ENCODE results near the gene TTLL8.

Gene TTLL8

DNA sequence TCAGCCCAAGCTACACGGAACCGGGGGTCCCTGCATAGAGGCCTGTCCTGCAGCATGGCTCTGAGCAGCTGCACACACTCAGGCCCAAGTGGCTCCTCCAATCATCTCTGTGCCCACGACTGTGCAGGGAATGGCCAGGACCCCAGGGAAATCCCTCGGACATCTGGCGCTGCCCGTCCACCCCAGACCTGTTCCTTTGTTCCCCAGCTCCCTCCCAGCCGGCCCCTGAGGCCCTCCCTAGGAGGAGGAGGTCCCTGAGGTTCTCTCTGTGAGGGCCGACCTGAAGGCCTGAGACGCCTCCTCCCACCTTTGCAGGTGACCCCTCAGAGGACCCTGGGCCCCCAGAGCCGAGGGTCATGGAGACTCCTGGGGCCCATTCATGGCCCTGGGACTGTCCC lies 26.0 kb upstream of the TTLL8 start:
- no peak overlapping the region for H3K4me3 ChIP-seq (ENCODE audit: low read depth, low read length)
- TF ChIP-seq HOXD13 (CRISPR knock-in tag; IDR thresholded peaks at IDR 0.05; ENCODE audit: borderline replicate concordance), result no peak
- TF ChIP-seq ZNF426 (tag by site-specific recombination; IDR thresholded peaks at IDR 0.05), result no peak
- no peaks in the 10 kb centered on the region for H3K9me3 ChIP-seq (ENCODE audit: control insufficient read depth, insufficient read depth, low read depth, low read length)
- H3K4me1 ChIP-seq (ENCODE audit: control insufficient read depth, insufficient read depth, low read length), result no peaks in the 10 kb centered on the region
- no peak overlapping the region for H3K27ac ChIP-seq (ENCODE audit: extremely low read depth, low read depth, low read length)
- H3K36me3 ChIP-seq (ENCODE audit: control insufficient read depth in 2 of 2, insufficient read depth in 1 of 2, low read length in 2 of 2), result no peaks in the 10 kb centered on the region
- ChIA-PET POLR2A (no interaction called here), CTCF (interaction anchor here (0.6 kb wide), 1 partner anchor 12 kb away, joined by 3 read pairs; no protein-coding TSS in a partner anchor)

DNA sequence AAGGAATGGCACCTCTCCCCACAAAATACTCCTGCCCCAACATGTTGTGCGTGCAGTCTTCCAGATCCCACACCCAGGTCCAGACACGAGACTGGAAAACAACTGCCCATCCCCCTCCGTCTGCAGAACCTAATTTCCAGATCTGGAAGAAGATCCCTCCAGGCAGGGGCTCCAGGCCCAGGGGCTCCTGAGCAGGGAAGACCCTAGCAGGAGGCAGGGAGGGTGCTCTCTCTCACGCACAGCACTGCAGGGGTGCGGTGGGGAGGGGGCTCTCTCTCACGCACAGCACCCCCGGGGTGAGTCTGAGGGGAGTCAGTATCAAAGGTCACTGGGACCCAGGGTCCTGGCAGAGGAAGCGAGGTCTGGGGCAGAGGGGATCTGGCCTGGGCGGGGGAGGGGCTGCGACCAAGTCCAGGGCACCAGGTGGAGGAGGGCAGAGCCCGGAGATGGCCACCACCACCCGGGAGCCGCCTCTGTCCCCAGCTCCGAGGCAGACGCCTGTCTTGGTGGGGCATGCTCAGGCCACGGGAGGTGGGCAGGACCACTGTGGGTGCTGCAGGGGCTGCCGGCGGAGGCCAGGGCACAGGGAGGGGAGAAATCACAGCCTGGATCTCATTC lies 25.5 kb upstream of the TTLL8 start:
- CTCF ChIA-PET, result interaction anchor here (0.5 to 0.6 kb wide), 2 partner anchors 9 to 13 kb away, joined by 3 read pairs; no protein-coding TSS in a partner anchor
- no peaks in the 10 kb centered on the region for H3K36me3 ChIP-seq (ENCODE audit: control insufficient read depth in 2 of 2, insufficient read depth in 1 of 2, low read length in 2 of 2)
- TF ChIP-seq ZNF37A (tag by site-specific recombination; IDR thresholded peaks at IDR 0.05) (no peak), ZNF600 (tag by site-specific recombination; IDR thresholded peaks at IDR 0.05) (no peak), ZFP3 (tag by site-specific recombination; IDR thresholded peaks at IDR 0.05; ENCODE audit: low read depth) (no peak), ZIC2 (tag by site-specific recombination; IDR thresholded peaks at IDR 0.05) (peak; percentile 24; the same call in 1 of the 2 replicates)
- TF ChIP-seq, protein P1, sequence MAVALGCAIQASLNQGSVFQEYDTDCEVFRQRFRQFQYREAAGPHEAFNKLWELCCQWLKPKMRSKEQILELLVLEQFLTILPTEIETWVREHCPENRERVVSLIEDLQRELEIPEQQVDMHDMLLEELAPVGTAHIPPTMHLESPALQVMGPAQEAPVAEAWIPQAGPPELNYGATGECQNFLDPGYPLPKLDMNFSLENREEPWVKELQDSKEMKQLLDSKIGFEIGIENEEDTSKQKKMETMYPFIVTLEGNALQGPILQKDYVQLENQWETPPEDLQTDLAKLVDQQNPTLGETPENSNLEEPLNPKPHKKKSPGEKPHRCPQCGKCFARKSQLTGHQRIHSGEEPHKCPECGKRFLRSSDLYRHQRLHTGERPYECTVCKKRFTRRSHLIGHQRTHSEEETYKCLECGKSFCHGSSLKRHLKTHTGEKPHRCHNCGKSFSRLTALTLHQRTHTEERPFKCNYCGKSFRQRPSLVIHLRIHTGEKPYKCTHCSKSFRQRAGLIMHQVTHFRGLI (tag by site-specific recombination; IDR thresholded peaks at IDR 0.05), result no peak
- H3K27ac ChIP-seq (ENCODE audit: extremely low read depth, low read depth, low read length), result no peak overlapping the region
- POLR2A ChIA-PET, result no interaction called here
- H3K9me3 ChIP-seq (ENCODE audit: control insufficient read depth, insufficient read depth, low read depth, low read length), result no peaks in the 10 kb centered on the region
- no peaks in the 10 kb centered on the region for H3K4me1 ChIP-seq (ENCODE audit: control insufficient read depth, insufficient read depth, low read length)
- H3K4me3 ChIP-seq (ENCODE audit: low read depth, low read length), result no peak overlapping the region

DNA sequence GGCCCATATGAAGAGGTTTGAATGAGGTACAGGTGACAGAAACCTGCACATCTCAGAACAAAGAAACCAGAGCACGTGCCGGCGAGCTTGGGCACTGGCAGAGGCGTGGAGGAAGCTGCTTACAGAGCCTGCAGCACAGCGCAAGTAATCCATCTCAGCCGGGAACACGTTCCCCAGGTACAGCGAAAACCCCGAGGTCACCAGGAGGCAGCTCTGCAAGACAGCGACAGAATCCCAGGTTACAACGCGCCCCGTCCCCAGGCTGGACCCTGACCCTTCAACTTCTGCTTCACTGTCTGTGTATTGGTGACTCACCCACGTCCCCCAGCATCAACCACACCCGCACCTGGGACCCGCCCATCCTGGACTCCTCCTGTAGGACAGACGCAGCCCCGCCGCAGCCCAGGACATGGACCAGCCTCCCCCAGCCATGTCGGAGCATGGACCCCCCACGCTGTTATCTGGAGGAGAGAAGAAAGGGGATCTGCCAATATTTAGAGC lies 24.9 kb upstream of the TTLL8 start:
- Histone ChIP-seq H3K36me3 (ENCODE audit: control insufficient read depth in 2 of 2, insufficient read depth in 1 of 2, low read length in 2 of 2) (no peaks in the 10 kb centered on the region), H3K27ac (ENCODE audit: extremely low read depth, low read depth, low read length) (no peak overlapping the region), H3K9me3 (ENCODE audit: control insufficient read depth, insufficient read depth, low read depth, low read length) (no peaks in the 10 kb centered on the region), H3K4me3 (ENCODE audit: low read depth, low read length) (no peak overlapping the region), H3K4me1 (ENCODE audit: control insufficient read depth, insufficient read depth, low read length) (no peaks in the 10 kb centered on the region)
- ChIA-PET CTCF (interaction anchor here (0.5 kb wide), 1 partner anchor 10 kb away, joined by 3 read pairs; no protein-coding TSS in a partner anchor), POLR2A (no interaction called here)
- no peak for TF ChIP-seq ZNF629 (tag by site-specific recombination; IDR thresholded peaks at IDR 0.05)
- no peak for TF ChIP-seq ZNF2 (tag by site-specific recombination; IDR thresholded peaks at IDR 0.05)
- TF ChIP-seq KLF1 (tag by site-specific recombination; IDR thresholded peaks at IDR 0.05), result peak; percentile 64

DNA sequence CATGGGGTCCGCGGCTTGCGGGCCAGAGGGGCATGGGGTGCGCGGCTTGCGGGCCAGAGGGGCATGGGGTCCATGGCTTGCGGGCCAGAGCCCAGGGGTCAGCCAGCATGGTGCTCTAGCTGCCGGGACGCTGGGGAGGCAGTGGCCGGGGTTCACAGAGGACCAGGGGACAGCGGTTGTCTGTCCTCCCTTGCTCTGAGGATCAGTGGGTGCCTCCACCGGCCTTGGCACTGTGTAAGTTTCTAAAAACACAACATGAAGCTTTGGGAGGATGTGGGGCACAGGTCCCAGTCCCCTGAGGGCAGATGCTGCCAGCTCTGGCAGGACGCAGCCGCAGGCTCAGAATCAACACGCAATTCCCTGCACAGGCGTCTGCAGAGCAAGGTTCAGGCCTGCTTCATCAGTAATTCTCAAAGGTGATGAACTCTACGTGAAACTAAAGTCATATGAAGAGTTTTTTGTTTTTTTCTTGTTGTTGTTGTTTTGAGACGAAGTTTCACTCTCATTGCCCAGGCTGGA lies 24.2 kb upstream of the TTLL8 start:
- ChIA-PET POLR2A (no interaction called here), CTCF (no interaction called here)
- Histone ChIP-seq H3K36me3 (ENCODE audit: control insufficient read depth in 2 of 2, insufficient read depth in 1 of 2, low read length in 2 of 2) (no peaks in the 10 kb centered on the region), H3K4me1 (ENCODE audit: control insufficient read depth, insufficient read depth, low read length) (no peaks in the 10 kb centered on the region), H3K9me3 (ENCODE audit: control insufficient read depth, insufficient read depth, low read depth, low read length) (no peaks in the 10 kb centered on the region), H3K27ac (ENCODE audit: extremely low read depth, low read depth, low read length) (no peak overlapping the region), H3K4me3 (ENCODE audit: low read depth, low read length) (no peak overlapping the region)
- TF ChIP-seq ZBTB7A (tag by site-specific recombination; IDR thresholded peaks at IDR 0.05; ENCODE audit: low read depth), result no peak
- no peak for TF ChIP-seq ZNF121 (tag by site-specific recombination; IDR thresholded peaks at IDR 0.05)
- TF ChIP-seq ZNF791 (tag by site-specific recombination; IDR thresholded peaks at IDR 0.05), result no peak
- TF ChIP-seq ZNF23 (tag by site-specific recombination; IDR thresholded peaks at IDR 0.05; ENCODE audit: borderline replicate concordance), result no peak
- TF ChIP-seq, protein P2, sequence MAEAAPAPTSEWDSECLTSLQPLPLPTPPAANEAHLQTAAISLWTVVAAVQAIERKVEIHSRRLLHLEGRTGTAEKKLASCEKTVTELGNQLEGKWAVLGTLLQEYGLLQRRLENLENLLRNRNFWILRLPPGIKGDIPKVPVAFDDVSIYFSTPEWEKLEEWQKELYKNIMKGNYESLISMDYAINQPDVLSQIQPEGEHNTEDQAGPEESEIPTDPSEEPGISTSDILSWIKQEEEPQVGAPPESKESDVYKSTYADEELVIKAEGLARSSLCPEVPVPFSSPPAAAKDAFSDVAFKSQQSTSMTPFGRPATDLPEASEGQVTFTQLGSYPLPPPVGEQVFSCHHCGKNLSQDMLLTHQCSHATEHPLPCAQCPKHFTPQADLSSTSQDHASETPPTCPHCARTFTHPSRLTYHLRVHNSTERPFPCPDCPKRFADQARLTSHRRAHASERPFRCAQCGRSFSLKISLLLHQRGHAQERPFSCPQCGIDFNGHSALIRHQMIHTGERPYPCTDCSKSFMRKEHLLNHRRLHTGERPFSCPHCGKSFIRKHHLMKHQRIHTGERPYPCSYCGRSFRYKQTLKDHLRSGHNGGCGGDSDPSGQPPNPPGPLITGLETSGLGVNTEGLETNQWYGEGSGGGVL (tag by site-specific recombination; IDR thresholded peaks at IDR 0.05), result no peak
- TF ChIP-seq KLF16 (tag by site-specific recombination; IDR thresholded peaks at IDR 0.05), result no peak
- TF ChIP-seq ZNF37A (tag by site-specific recombination; IDR thresholded peaks at IDR 0.05), result no peak
- TF ChIP-seq, protein P3, sequence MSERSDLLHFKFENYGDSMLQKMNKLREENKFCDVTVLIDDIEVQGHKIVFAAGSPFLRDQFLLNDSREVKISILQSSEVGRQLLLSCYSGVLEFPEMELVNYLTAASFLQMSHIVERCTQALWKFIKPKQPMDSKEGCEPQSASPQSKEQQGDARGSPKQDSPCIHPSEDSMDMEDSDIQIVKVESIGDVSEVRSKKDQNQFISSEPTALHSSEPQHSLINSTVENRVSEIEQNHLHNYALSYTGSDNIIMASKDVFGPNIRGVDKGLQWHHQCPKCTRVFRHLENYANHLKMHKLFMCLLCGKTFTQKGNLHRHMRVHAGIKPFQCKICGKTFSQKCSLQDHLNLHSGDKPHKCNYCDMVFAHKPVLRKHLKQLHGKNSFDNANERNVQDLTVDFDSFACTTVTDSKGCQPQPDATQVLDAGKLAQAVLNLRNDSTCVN (tag by site-specific recombination; optimal IDR thresholded peaks at IDR 0.05), result no peak
- TF ChIP-seq ZNF747 (tag by site-specific recombination; IDR thresholded peaks at IDR 0.05), result no peak
- TF ChIP-seq ZNF555 (tag by site-specific recombination; conservative IDR thresholded peaks at IDR 0.05), result no peak
- TF ChIP-seq SCRT2 (tag by site-specific recombination; IDR thresholded peaks at IDR 0.05), result no peak

Data from HEK293 (cell line).